CD4-positive, alpha-beta memory T cell (primary cell): ENCODE results near the gene LDB2. TPM values are rescaled to one million over a fixed set of nuclear protein-coding genes. Genes with fewer than 3 reads are reported as not detected.

Source experiments
- CTCF ChIA-PET: fragments of 350-600 bp; sonication (Branson Sonifier 250); formaldehyde crosslinking; loops from one replicate; lab custom pipeline; 2021; ENCODE audit warnings: inconsistent platforms; ENCODE audit not compliant: partially characterized antibody; lab: Charles Lee
- POLR2A ChIA-PET: fragments of 350-600 bp; sonication (Branson Sonifier 250); formaldehyde crosslinking; loops from one replicate; lab custom pipeline; 2021; ENCODE audit not compliant: partially characterized antibody; lab: Charles Lee
- DNase-seq, 5 donors: peaks; one replicate each; pipeline versions ENCODE4 v3.0.0 to v3.0.0-alpha.2; 2020 to 2022; ENCODE audit warnings: mixed read lengths in 1 of 5
- H3K27ac ChIP-seq: one replicate; pipeline ENCODE4 v1.7.0; 2013; ENCODE audit warnings: low read depth, low read length
- H3K27me3 ChIP-seq: 2 replicates; pipeline ENCODE4 v1.7.0; 2013; ENCODE audit warnings: mild to moderate bottlenecking, low read length, moderate library complexity; ENCODE audit not compliant: insufficient read depth
- H3K36me3 ChIP-seq: 2 replicates; pipeline ENCODE4 v1.7.0; 2013; ENCODE audit warnings: mild to moderate bottlenecking, low read length, moderate library complexity; ENCODE audit not compliant: insufficient read depth
- H3K4me1 ChIP-seq: 2 replicates; pipeline ENCODE4 v1.7.0; 2013; ENCODE audit warnings: mild to moderate bottlenecking, low read length, moderate library complexity; ENCODE audit not compliant: insufficient read depth
- H3K4me3 ChIP-seq, 2 donors: one replicate each; pipeline ENCODE4 v1.7.0; 2013; ENCODE audit warnings: low read length in 2 of 2, mild to moderate bottlenecking in 1 of 2
- H3K9me3 ChIP-seq, 2 donors: one replicate each; pipeline ENCODE4 v1.7.0; 2013; ENCODE audit warnings: low read length in 2 of 2, control low read depth in 1 of 2; ENCODE audit not compliant: control insufficient read depth in 1 of 2
- H3K27ac Mint-ChIP-seq, 7 donors: one replicate each; pipeline ENCODE4 v1.8.0; 2020 to 2021; ENCODE audit warnings: mixed read lengths in 7 of 7, mild to moderate bottlenecking in 6 of 7, inconsistent platforms in 3 of 7, moderate library complexity in 3 of 7
- H3K27me3 Mint-ChIP-seq, 2 donors: one replicate each; pipeline ENCODE4 v1.8.0; 2020 to 2021; ENCODE audit warnings: mixed read lengths in 2 of 2
- H3K36me3 Mint-ChIP-seq, 2 donors: one replicate each; pipeline ENCODE4 v1.8.0; 2020 to 2021; ENCODE audit warnings: mixed read lengths in 2 of 2, inconsistent platforms in 1 of 2, mild to moderate bottlenecking in 1 of 2
- H3K4me1 Mint-ChIP-seq, 4 donors: one replicate each; pipeline ENCODE4 v1.8.0; 2020 to 2021; ENCODE audit warnings: mixed read lengths in 4 of 4, mild to moderate bottlenecking in 1 of 4
- H3K4me3 Mint-ChIP-seq, 8 donors: one replicate each; pipeline ENCODE4 v1.8.0; 2020 to 2021; ENCODE audit warnings: mixed read lengths in 8 of 8, mild to moderate bottlenecking in 7 of 8, moderate library complexity in 6 of 8, inconsistent platforms in 3 of 8
- H3K9me3 Mint-ChIP-seq, 8 donors: one replicate each; pipeline ENCODE4 v1.8.0; 2020 to 2021; ENCODE audit warnings: mixed read lengths in 8 of 8, mild to moderate bottlenecking in 5 of 8, inconsistent platforms in 3 of 8, moderate library complexity in 1 of 8
- intact Hi-C: fragments of 100-400 bp; cut with micrococcal nuclease; formaldehyde crosslinking; loops from one replicate; pipeline ENCODE4 v1.15.1; 2023
- polyA plus RNA-seq, 2 donors: library from polyadenylated mRNA; unstranded; fragments of 300-500 nt; fragmentation: Illumina TruSeq; gene quantifications; one replicate each; pipeline ENCODE4 v1.2.3, GENCODE V29; 2021
- total RNA-seq, 2 experiments: library from RNA; stranded (reverse); gene quantifications; one replicate each; pipeline ENCODE4 v1.2.3, GENCODE V29; 2021

Gene LDB2
- total and polyA plus RNA-seq, 4 experiments from 2014 or later = not detected

DNA sequence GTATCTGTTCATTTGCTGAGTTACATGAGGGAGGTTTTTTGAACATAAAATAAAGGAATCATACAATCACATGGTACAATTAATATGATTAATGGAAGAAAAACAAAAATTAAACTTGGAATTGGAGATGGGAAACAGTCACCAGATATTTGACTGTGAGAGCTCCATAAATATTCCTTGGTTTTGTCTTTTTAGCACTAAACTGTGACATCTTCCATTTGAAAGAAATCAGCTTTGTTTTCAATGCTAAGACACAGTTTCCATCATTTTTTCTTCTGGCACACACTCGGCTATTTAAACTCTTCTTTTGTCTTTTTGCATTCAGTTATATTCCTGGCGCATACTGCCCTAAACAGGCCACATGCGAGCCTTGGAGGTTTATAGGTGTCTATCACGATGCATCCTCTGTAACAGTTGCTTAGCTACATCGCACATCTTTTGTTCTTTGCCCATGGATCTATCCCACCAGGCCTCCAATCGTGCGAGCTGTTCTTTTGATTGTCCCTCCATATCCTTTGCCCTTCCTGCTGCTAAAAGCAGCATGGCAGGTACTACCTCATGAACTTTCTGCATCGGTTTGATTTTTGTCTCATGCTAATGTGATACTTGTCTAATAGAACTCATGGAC lies 158.3 kb downstream of the LDB2 start:
- CTCF ChIA-PET = no interaction called here

DNA sequence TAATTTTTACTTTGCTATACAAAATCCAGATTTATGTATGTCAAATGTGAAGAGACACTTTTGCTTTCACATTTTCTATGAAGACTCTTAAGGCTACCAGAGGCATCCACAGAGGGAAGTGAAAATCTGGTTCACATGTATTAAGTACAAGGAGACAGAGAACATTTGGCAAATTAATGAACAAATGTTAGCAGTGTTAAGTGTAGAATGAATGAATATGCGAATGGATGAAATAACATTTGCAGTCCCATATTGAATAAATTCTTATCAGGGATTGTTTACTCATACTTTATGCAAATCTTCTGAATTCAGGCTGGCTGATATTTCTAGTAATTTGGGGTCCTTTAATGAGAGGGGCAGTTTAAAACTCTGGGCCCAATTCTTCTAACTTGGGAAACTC lies 159.9 kb downstream of the LDB2 start:
- ChIA-PET CTCF (no interaction called here), POLR2A (no interaction called here)
- H3K4me1 Mint-ChIP-seq = no peaks in the 10 kb centered on the region
- DNase-seq = no peak
- H3K27ac Mint-ChIP-seq = no peak overlapping the region
- Histone ChIP-seq H3K4me1 (no peaks in the 10 kb centered on the region), H3K27me3 (no peaks in the 10 kb centered on the region), H3K36me3 (no peaks in the 10 kb centered on the region), H3K27ac (no peak overlapping the region), H3K9me3 (no peaks in the 10 kb centered on the region), H3K4me3 (no peak overlapping the region)
- no peak overlapping the region for H3K4me3 Mint-ChIP-seq
- intact Hi-C loops = no loop called here
- H3K36me3 Mint-ChIP-seq = no peaks in the 10 kb centered on the region
- peaks cover 0 to 11% (median 6%) of the 10 kb centered on the region in 8 donors for H3K9me3 Mint-ChIP-seq
- H3K27me3 Mint-ChIP-seq = no peaks in the 10 kb centered on the region

More for the DNA sequence above, 158.3 kb downstream of the LDB2 start:
- Histone ChIP-seq H3K27me3 (no peaks in the 10 kb centered on the region), H3K27ac (no peak overlapping the region), H3K36me3 (no peaks in the 10 kb centered on the region), H3K4me3 (no peak overlapping the region), H3K9me3 (no peaks in the 10 kb centered on the region), H3K4me1 (no peaks in the 10 kb centered on the region)
- intact Hi-C loops = no loop called here
- no peak overlapping the region for H3K27ac Mint-ChIP-seq
- no peak for DNase-seq
- no peaks in the 10 kb centered on the region for H3K4me1 Mint-ChIP-seq
- no peaks in the 10 kb centered on the region for H3K36me3 Mint-ChIP-seq
- peaks cover 0 to 11% (median 6%) of the 10 kb centered on the region in 8 donors for H3K9me3 Mint-ChIP-seq
- H3K4me3 Mint-ChIP-seq = no peak overlapping the region
- no peaks in the 10 kb centered on the region for H3K27me3 Mint-ChIP-seq
- POLR2A ChIA-PET = no interaction called here

DNA sequence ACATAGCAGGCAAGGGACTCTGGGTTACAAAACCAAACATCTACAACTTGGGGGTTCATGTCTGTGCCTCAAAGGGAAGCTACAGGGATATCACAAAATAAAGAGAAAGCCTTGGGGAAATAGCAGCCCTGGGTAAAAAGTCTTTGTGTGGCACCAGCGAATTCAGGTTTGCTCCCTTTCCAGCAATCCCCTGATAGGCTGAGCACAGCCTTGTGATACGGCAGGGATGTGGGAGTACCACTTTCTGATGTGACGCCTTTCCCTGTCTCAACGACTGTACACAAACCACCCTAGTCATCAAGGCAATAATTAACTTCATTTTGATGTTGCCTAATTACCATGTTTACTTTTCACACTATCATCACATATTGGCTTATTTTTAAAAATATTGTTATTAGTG lies 164.9 kb downstream of the LDB2 start:
- no peaks in the 10 kb centered on the region for H3K27me3 ChIP-seq
- CTCF ChIA-PET = no interaction called here
- no peak overlapping the region for H3K4me3 ChIP-seq
- H3K9me3 ChIP-seq = no peaks in the 10 kb centered on the region
- Mint-ChIP-seq H3K27me3 (no peaks in the 10 kb centered on the region), H3K4me3 (no peak overlapping the region), H3K27ac (no peak overlapping the region), H3K36me3 (no peaks in the 10 kb centered on the region), H3K9me3 (peaks cover 0 to 14% (median 7%) of the 10 kb centered on the region in 8 donors), H3K4me1 (no peaks in the 10 kb centered on the region)
- H3K27ac ChIP-seq = no peak overlapping the region
- POLR2A ChIA-PET = no interaction called here
- no peaks in the 10 kb centered on the region for H3K4me1 ChIP-seq
- intact Hi-C loops = no loop called here
- DNase-seq = no peak
- H3K36me3 ChIP-seq = no peaks in the 10 kb centered on the region

DNA sequence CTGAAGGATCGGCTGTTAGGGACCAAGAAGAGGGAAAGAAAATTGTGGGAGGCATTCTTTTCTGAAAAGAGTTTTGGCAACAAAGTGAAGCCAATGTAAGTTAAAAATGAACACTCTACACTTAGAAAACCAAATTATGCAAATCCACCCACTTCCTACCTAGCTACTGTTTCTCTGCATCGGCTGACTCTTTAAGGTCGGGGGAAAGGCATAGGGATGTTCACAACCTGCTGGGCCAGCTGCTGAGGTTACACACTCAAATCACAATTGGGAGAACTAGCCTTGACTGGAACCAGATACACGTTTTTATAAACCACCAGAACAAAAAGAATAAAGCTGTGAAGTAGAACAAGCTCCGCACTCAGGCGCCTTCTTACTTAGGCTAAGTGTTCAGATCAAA lies 165.7 kb downstream of the LDB2 start:
- no peaks in the 10 kb centered on the region for H3K4me1 ChIP-seq
- intact Hi-C loops = no loop called here
- H3K36me3 ChIP-seq = no peaks in the 10 kb centered on the region
- no peaks in the 10 kb centered on the region for H3K36me3 Mint-ChIP-seq
- no peaks in the 10 kb centered on the region for H3K4me1 Mint-ChIP-seq
- H3K9me3 ChIP-seq = no peaks in the 10 kb centered on the region
- no peak overlapping the region for H3K4me3 ChIP-seq
- H3K27me3 Mint-ChIP-seq = no peaks in the 10 kb centered on the region
- no peak overlapping the region for H3K27ac Mint-ChIP-seq
- no peak for DNase-seq
- no peak overlapping the region for H3K27ac ChIP-seq
- ChIA-PET POLR2A (no interaction called here), CTCF (interaction anchor here (1.3 kb wide), 1 partner anchor 9 kb away, joined by 3 read pairs; no protein-coding TSS in a partner anchor)
- H3K9me3 Mint-ChIP-seq = peaks cover 0 to 10% (median 5%) of the 10 kb centered on the region in 8 donors
- H3K4me3 Mint-ChIP-seq = no peak overlapping the region
- no peaks in the 10 kb centered on the region for H3K27me3 ChIP-seq

DNA sequence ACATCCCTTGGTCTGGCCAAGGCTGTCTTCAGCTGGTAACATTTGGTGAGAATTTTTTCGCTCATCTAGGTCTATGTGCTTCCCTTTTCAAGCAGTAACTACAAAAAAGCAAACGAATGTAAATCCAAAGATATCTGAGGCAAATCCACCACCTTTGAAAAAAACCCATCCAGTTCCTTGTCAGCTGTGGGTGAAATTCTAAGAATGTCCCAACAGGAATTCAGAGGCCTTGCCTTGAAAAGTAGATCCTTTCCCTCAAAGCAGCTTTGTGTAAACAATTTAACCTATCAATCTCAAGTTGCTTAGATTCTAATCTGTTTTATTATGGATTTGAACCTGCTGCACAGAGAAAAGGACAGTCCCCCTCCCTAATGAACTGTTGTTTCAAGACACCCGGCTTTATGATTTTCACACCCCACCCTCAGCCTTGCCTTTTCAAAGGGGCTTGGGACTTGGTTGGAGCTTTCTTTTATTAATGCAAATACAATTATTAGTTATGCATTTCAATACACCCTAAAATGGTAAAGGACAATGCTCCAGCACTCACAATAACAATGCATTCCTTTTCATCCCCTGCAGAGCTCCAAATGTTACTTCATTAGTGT lies 166.6 kb downstream of the LDB2 start:
- no peak overlapping the region for H3K4me3 Mint-ChIP-seq
- H3K27ac Mint-ChIP-seq = no peak overlapping the region
- CTCF ChIA-PET = interaction anchor here (1.3 kb wide), 1 partner anchor 10 kb away, joined by 3 read pairs; no protein-coding TSS in a partner anchor
- no peaks in the 10 kb centered on the region for H3K4me1 Mint-ChIP-seq
- H3K27ac ChIP-seq = no peak overlapping the region
- H3K4me3 ChIP-seq = no peak overlapping the region
- no peaks in the 10 kb centered on the region for H3K27me3 Mint-ChIP-seq
- no peaks in the 10 kb centered on the region for H3K4me1 ChIP-seq
- H3K9me3 Mint-ChIP-seq = peaks cover 0 to 7% (median 5%) of the 10 kb centered on the region in 8 donors
- H3K27me3 ChIP-seq = no peaks in the 10 kb centered on the region
- H3K36me3 ChIP-seq = no peaks in the 10 kb centered on the region
- no peaks in the 10 kb centered on the region for H3K36me3 Mint-ChIP-seq
- POLR2A ChIA-PET = no interaction called here
- intact Hi-C loops = no loop called here
- no peak for DNase-seq
- no peaks in the 10 kb centered on the region for H3K9me3 ChIP-seq

DNA sequence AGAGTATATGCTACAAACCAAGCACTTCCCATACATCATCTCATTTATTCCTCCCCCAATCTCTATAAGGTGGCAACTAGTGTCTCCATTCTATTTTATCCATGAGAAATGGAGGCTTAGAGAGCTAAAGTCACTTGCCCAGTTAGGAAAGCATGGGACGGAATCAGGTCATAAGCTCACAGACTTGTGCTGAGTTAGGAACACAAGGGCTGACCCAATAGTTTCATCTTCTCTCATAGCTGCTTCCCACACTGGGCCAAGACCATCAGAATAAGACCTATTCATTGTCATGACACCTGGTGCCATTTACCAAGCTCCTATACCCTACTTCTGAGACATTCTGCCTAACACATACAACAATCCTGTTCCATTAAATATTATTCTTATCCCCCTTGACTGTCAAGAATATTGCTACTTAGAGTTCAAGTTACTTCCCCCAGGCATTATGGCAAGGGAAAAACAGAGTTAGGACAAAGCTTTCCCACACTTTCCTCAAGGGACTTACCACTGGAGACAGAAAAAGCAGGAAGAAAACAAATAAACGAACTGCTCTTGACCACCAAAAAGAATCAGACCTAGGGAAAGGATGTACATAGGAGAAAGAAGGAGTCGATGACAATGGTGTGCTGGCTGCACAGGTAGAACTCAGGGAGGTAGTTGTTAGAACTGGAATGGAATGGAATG lies 167.8 kb downstream of the LDB2 start:
- Mint-ChIP-seq H3K27me3 (no peaks in the 10 kb centered on the region), H3K27ac (no peak overlapping the region), H3K4me1 (no peaks in the 10 kb centered on the region), H3K4me3 (no peak overlapping the region), H3K9me3 (peaks cover 0 to 4% (median 2%) of the 10 kb centered on the region in 8 donors), H3K36me3 (no peaks in the 10 kb centered on the region)
- intact Hi-C loops = no loop called here
- H3K36me3 ChIP-seq = no peaks in the 10 kb centered on the region
- DNase-seq = no peak
- H3K27me3 ChIP-seq = no peaks in the 10 kb centered on the region
- ChIA-PET CTCF (no interaction called here), POLR2A (no interaction called here)
- H3K4me1 ChIP-seq = no peaks in the 10 kb centered on the region
- H3K9me3 ChIP-seq = no peaks in the 10 kb centered on the region
- H3K27ac ChIP-seq = no peak overlapping the region
- no peak overlapping the region for H3K4me3 ChIP-seq

DNA sequence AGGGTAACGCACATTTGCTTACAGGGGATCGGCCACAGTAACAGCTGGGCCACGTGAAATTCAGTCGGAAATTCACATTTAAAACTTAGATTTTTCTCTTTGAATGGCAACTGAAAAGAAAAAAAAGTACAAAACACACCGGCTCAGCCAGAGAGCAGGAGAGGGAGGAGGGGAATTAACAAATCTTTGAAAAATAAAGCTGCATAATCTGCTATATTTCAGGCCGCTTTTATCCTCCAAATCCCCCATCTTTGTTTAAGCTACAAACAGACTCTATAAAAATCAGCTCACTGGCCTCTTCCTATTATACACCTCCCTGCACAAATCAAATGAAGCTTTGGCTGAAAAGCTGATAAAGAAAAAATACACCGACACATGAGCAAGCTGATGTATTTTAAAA lies 169.1 kb downstream of the LDB2 start:
- Mint-ChIP-seq H3K9me3 (peaks cover 0 to 11% (median 4%) of the 10 kb centered on the region in 8 donors), H3K36me3 (no peaks in the 10 kb centered on the region), H3K4me1 (no peaks in the 10 kb centered on the region), H3K27me3 (no peaks in the 10 kb centered on the region), H3K4me3 (no peak overlapping the region), H3K27ac (no peak overlapping the region)
- intact Hi-C loops = no loop called here
- Histone ChIP-seq H3K36me3 (no peaks in the 10 kb centered on the region), H3K9me3 (no peaks in the 10 kb centered on the region), H3K27me3 (no peaks in the 10 kb centered on the region), H3K27ac (no peak overlapping the region), H3K4me3 (no peak overlapping the region), H3K4me1 (no peaks in the 10 kb centered on the region)
- POLR2A ChIA-PET = no interaction called here
- CTCF ChIA-PET = no interaction called here
- no peak for DNase-seq
